ENCODE data around the gene NBL1.

NBL1 gene

GRCh38 chr1:19646377-19647319 is 2.5 kb downstream of the NBL1 start:
- no peak for DNase-seq (ENCODE audit: low spot score)

- no peak for DNase-seq (ENCODE audit: low spot score)
Observed at GRCh38 chr1:19647643-19648042, 3.5 kb downstream of the NBL1 start.

DNA sequence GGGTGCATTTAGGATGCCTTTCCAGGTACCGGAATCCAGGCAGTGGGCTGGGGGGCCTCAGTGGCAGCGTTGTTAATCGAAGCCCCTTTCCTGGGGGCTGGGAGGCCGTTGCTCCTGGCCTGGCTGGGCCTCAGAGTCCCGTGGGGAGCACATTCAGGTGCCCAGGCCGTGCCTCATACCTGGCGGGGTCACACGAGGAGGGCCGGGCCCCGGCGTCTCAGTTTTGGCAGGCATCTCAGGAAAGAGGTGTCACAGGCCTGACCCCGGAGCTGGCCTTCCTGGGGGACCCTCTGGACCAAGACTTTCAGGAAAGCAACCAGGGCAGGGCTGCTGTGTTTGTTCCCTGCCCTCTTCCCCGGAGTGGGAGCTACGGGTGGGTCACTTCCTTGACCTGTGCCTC is 4.1 kb downstream of the NBL1 start:
- DNase-seq (ENCODE audit: low spot score), result no peak

DNA sequence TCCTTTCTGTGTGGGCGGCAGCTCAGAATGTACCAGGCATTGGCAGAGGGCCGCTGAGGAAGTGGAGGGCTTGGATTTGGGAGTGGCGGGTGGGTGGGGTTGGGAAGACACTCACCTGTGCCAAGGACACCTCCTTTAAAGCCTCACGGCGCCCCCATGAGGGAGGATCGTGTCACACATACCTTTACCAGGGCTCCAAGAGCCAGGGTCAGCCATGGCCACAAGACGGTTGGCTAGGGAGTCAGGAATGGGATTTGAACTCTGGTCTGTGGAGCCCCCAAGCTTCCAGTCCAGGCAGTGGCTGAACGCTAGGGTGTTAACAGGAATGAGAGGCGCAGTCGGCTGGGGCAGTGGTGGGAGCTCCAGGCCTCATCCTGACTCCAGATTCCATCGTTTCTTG is 4.6 kb downstream of the NBL1 start:
- no peak for DNase-seq (ENCODE audit: low spot score)

DNA sequence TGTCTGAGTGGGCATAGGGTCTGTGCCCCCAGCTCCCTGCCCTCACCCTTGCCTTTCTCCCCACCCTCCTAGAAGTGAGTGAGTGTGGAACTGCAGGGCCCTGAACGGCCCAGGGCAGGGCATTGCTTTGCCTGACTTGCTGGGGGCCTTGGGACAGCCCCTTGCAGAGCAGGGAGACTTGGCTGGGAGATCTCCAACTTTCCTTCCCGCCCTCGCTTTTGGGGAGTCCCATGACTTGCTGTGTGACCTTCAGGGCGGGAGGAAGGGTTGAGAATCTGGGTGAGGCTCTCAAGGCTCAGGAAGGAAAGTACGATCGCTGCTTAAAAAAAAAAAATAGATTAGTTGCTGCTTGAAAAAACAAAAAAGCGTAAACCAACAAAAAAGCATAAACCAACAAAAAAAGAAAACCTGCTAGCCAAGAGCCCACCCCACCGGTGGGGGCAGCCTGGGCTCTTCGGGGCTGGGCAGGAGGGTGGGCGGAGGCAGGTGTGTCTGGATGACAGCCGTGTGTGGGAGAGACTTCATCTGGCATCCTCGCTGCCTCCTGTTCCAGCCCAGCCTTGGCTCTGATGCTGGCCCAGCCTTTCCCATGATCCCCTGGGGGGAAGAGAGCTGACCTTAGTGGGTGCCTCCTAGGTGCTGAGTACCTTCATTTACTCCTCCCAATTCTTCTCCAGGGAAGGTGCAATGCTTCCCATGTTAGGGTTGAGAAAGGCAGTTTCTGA is 6.5 kb downstream of the NBL1 start:
- DNase-seq (ENCODE audit: low spot score), result no peak

GRCh38 chr1:19651141-19651737 is 7.1 kb downstream of the NBL1 start:
- no peak for DNase-seq (ENCODE audit: low spot score)

GRCh38 chr1:19654386-19654785 is 10.3 kb downstream of the NBL1 start:
- no peak for DNase-seq (ENCODE audit: low spot score)

- DNase-seq (ENCODE audit: low spot score), result no peak
Observed at GRCh38 chr1:19654886-19655717, 11.0 kb downstream of the NBL1 start.

DNA sequence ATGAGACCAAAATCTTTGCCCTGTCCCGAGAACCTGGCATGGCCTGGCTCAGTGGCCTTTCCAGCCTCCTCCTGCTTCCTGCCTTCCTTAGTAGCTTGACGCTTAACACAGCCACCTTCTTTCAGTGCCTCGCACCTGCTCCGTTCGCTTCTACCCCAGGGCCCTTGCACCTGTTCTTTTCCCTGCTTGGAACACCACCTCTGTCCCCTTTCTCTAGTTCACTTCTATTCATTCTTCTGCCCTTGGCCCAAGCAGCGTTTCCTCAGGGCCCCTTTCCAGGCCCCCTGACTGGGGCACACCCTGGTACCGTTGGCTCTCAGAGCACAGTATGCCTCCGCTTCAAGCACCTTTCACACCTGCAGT is 11.6 kb downstream of the NBL1 start:
- no peak for DNase-seq (ENCODE audit: low spot score)

- no peak for DNase-seq (ENCODE audit: low spot score)
Observed at GRCh38 chr1:19656134-19656779, 12.1 kb downstream of the NBL1 start.

DNA sequence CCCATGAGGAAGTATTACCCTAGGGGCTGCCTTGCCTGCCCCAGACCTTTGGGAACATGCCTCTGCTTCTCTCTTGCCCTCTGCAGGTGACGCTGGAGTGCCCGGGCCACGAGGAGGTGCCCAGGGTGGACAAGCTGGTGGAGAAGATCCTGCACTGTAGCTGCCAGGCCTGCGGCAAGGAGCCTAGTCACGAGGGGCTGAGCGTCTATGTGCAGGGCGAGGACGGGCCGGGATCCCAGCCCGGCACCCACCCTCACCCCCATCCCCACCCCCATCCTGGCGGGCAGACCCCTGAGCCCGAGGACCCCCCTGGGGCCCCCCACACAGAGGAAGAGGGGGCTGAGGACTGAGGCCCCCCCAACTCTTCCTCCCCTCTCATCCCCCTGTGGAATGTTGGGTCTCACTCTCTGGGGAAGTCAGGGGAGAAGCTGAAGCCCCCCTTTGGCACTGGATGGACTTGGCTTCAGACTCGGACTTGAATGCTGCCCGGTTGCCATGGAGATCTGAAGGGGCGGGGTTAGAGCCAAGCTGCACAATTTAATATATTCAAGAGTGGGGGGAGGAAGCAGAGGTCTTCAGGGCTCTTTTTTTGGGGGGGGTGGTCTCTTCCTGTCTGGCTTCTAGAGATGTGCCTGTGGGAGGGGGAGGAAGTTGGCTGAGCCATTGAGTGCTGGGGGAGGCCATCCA is 12.8 kb downstream of the NBL1 start:
- DNase-seq (ENCODE audit: low spot score), result no peak

DNA sequence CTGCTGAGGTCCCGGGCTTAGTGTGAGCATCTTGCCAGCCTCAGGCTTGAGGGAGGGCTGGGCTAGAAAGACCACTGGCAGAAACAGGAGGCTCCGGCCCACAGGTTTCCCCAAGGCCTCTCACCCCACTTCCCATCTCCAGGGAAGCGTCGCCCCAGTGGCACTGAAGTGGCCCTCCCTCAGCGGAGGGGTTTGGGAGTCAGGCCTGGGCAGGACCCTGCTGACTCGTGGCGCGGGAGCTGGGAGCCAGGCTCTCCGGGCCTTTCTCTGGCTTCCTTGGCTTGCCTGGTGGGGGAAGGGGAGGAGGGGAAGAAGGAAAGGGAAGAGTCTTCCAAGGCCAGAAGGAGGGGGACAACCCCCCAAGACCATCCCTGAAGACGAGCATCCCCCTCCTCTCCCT is 13.4 kb downstream of the NBL1 start:
- no peak for DNase-seq (ENCODE audit: low spot score)

DNA sequence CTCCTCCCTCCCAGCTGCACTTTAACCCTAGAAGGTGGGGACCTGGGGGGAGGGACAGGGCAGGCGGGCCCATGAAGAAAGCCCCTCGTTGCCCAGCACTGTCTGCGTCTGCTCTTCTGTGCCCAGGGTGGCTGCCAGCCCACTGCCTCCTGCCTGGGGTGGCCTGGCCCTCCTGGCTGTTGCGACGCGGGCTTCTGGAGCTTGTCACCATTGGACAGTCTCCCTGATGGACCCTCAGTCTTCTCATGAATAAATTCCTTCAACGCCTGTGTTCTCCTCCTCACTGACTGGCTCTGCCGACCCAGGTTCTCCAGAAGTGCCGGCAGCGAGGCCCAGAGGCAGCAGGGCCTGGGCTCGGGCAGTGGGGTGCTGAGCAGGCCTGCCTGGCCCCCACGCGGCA is 14.1 kb downstream of the NBL1 start:
- no peak for DNase-seq (ENCODE audit: low spot score)

GRCh38 chr1:19661721-19662228 is 17.7 kb downstream of the NBL1 start:
- DNase-seq (ENCODE audit: low spot score), result no peak

GRCh38 chr1:19662313-19662712 is 18.2 kb downstream of the NBL1 start:
- DNase-seq (ENCODE audit: low spot score), result no peak

DNA sequence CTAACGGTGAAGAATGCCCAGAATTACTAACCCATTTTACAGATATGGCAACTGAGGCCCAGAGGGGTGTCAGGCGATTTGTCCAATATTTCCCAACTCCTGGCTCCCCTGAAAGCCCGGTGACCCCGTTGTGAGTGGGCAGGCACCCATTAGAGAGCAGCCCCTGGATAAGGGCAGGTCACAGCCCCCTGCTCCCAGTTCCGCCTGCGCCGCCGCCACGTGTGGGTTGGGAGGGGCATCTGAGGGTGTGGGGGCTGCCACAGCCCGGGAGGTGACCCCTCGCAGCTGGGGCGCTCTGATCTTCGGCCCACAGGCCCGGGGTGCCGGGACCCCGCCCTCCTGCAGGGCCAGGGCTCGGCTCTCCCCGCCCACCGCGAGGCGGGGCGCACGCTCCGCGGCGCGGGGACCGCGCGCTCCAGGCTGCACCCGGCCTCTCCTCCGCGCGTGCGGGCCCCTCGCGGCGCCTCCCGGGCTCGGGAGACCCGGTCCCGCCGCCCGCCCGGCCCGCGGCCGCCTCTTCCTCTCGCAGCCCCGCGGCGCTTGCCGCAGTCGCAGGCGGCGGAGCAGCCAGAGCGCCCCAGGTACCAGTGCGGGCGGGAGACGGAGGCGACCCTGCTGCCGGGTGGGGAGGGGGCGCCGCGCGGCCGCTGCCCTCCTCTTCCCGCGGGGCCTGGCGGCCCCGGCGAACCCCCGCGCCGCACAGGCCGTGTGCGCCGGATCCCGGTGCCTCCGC is 20.5 kb downstream of the NBL1 start, which contains the start of gene HTR6:
Gene HTR6, plus strand, starts transcription at position 423 of the 733 bp plus-strand sequence. CDS start 879 bp downstream, outside the sequence.
- no peak for DNase-seq (ENCODE audit: low spot score)

DNA sequence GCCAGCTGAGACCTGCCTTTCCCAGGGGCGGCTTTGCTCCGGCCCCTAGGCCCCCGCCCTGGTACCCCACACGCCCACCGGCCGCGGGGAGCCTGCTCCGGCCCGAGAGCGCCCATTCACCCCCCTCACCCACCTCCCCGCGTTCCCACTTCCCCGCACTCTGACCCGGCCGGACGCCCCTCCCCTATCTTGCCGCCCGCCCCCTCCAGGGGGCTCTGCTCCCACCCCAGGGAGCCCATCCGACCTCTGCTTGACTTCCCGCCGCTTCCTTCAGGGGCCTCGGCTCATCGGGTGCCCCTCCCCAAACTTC is 21.0 kb downstream of the NBL1 start:
- DNase-seq (ENCODE audit: low spot score), result no peak

GRCh38 chr1:19665496-19666465 is 21.7 kb downstream of the NBL1 start:
- DNase-seq (ENCODE audit: low spot score), result no peak

DNA sequence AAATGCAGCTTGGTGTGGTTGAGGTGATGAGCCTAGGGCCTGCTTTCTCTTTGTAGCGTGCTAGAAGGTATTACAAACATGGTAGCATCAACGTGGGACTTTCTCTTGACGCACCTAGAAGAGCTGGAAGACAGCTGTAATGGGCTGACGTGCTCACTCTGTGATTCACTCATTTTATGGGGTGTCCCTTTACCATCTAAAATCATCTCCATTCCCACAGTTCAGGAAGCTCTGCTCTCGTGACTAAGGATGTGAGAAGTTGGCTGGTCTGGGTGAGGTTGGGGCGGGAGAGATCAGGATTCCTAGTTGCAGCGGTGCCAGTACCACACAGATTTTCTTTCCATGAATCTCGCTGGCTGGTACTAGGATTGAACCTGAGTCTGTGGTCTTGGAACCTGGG is 24.8 kb downstream of the NBL1 start:
- DNase-seq (ENCODE audit: low spot score), result no peak
